K562 (cell line): ENCODE data around the gene LMX1B. TPM values are rescaled to one million over a fixed set of nuclear protein-coding genes. Genes with fewer than 3 reads are reported as not detected.

Experiments
- ATAC-seq: fragments of 200-7000 bp; cut with Tn5 transposase; 3 replicates; pipeline ENCODE4 v1.9.1; 2020; ENCODE audit warnings: moderate library complexity
- BruUV-seq: library from RNA; stranded (reverse); fragments of 400-500 nt; replicated peaks from 2 replicates; lab custom pipeline; 2021; lab: Mats Ljungman, UMichigan
- CTCF ChIA-PET: fragments of 300-600 bp; formaldehyde crosslinking; extraction: SDS; loops from one replicate; lab custom pipeline; 2021; ENCODE audit warnings: low intra/inter-chr PET ratio; lab: Yijun Ruan, JAX
- POLR2A ChIA-PET: fragments of 300-600, 350-650 bp; sonication (Branson Sonifier 250); formaldehyde crosslinking; extraction: SDS; loops from one replicate; lab custom pipeline; 2021; ENCODE audit warnings: antibody characterized with exemption, inconsistent platforms; lab: Yijun Ruan, JAX
- DNase-seq, 4 experiments: peaks; one replicate each; pipeline versions ENCODE4 v3.0.0 to v3.0.0-alpha.2; 2011 to 2018; ENCODE audit warnings: low spot score in 3 of 4, mixed read lengths in 3 of 4; ENCODE audit errors: extremely low read depth in 1 of 4
- FAIRE-seq: peaks from 2 replicates; lab custom pipeline; 2011; peaks lifted over from hg19 to GRCh38; lab: Jason Lieb, UNC
- H2AFZ ChIP-seq: 2 replicates; pipeline ENCODE4 v1.6.0; 2011; ENCODE audit warnings: low read depth, low read length, control low read depth, inconsistent platforms
- H3K27ac ChIP-seq: fragments of 200-600 bp; 3 replicates; pipeline ENCODE4 v1.8.0; 2011; ENCODE audit warnings: low read depth, mild to moderate bottlenecking, control low read depth, inconsistent platforms, low read length, moderate library complexity, mixed read lengths; ENCODE audit errors: extremely low read depth
- H3K27me3 ChIP-seq, 2 experiments: fragments of 300-600 bp in 1 of 2; 2 replicates in 1 of 2; 3 replicates in 1 of 2; pipeline versions ENCODE4 v1.6.0 to v1.8.0; 2011; ENCODE audit warnings: inconsistent platforms in 2 of 2, low read length in 2 of 2, mild to moderate bottlenecking in 1 of 2, mixed read lengths in 1 of 2, moderate library complexity in 1 of 2; ENCODE audit not compliant: control insufficient read depth in 2 of 2, insufficient read depth in 2 of 2
- H3K36me3 ChIP-seq: fragments of 300-600 bp; 3 replicates; pipeline ENCODE4 v1.8.0; 2011; ENCODE audit warnings: mild to moderate bottlenecking, low read length, inconsistent platforms; ENCODE audit not compliant: control insufficient read depth, insufficient read depth
- H3K4me1 ChIP-seq, 2 experiments: fragments of 200-600 bp in 1 of 2; replicated peaks in 1 of 2; 2 replicates in 1 of 2; 3 replicates in 1 of 2; pipeline versions ENCODE4 v1.5.1 to v1.8.0; 2011; ENCODE audit warnings: inconsistent platforms in 2 of 2, low read length in 2 of 2, mild to moderate bottlenecking in 1 of 2, mixed read lengths in 1 of 2, moderate library complexity in 1 of 2; ENCODE audit not compliant: control insufficient read depth in 2 of 2, insufficient read depth in 2 of 2
- H3K4me2 ChIP-seq: 2 replicates; pipeline ENCODE4 v1.6.1; 2011; ENCODE audit warnings: low read length, control low read depth, inconsistent platforms, mixed read lengths; ENCODE audit not compliant: insufficient read depth
- H3K4me3 ChIP-seq: fragments of 200-600 bp; sonication (generic), shearing (Covaris generic); 2 replicates; pipeline ENCODE4 v1.5.1; 2016; ENCODE audit warnings: control low read depth, inconsistent platforms
- H3K79me2 ChIP-seq: fragments of 200-600 bp; 3 replicates; pipeline ENCODE4 v1.8.0; 2011; ENCODE audit warnings: low read length, inconsistent platforms; ENCODE audit not compliant: control insufficient read depth, insufficient read depth
- H3K9ac ChIP-seq, 2 experiments: 2 replicates each; pipeline versions ENCODE4 v1.6.0 to v1.6.1; 2011; ENCODE audit warnings: low read depth in 2 of 2, low read length in 2 of 2, control low read depth in 1 of 2, inconsistent platforms in 1 of 2, mild to moderate bottlenecking in 1 of 2, mixed read lengths in 1 of 2; ENCODE audit not compliant: insufficient read depth in 1 of 2
- H3K9me1 ChIP-seq: one replicate; pipeline ENCODE4 v1.6.0; 2011; ENCODE audit warnings: inconsistent platforms, mild to moderate bottlenecking, low read length, moderate library complexity; ENCODE audit not compliant: control insufficient read depth, insufficient read depth
- H3K9me3 ChIP-seq: replicated peaks from 2 replicates; pipeline ENCODE4 v1.5.1; 2011; ENCODE audit warnings: low read depth, low read length, inconsistent platforms; ENCODE audit not compliant: control insufficient read depth, insufficient read depth
- H4K20me1 ChIP-seq: replicated peaks from 2 replicates; pipeline ENCODE4 v1.6.1; 2011; ENCODE audit warnings: low read length, inconsistent platforms, mixed read lengths; ENCODE audit not compliant: control insufficient read depth, insufficient read depth
- KDM1A ChIP-seq, 2 experiments: fragments of 450-650 bp; IDR thresholded peaks; 2 replicates each; pipeline ENCODE4 v1.6.1; 2016; ENCODE audit warnings: mild to moderate bottlenecking in 2 of 2
- PHF20 ChIP-seq: fragments of 450-650 bp; IDR thresholded peaks from 2 replicates; pipeline ENCODE4 v1.6.1; 2018; ENCODE audit not compliant: partially characterized antibody
- U2AF1 ChIP-seq: fragments of 200-400 bp; formaldehyde crosslinking; optimal IDR thresholded peaks from 2 replicates; pipeline ENCODE3; 2017; ENCODE audit warnings: mild to moderate bottlenecking, low read depth, low read length, moderate library complexity
- WGBS: fragments of 100-300 bp; shearing (Covaris generic); methylation state at CpG from one replicate; pipeline ENCODE4 v1.1.6; 2016; ENCODE audit warnings: low coverage, mixed read lengths; ENCODE audit not compliant: insufficient coverage; ENCODE audit errors: missing lambda C conversion rate; 5-methylcytosine and 5-hydroxymethylcytosine counted together
- in situ Hi-C: fragments of 300-500 bp; cut with MboI; formaldehyde crosslinking; loops from 4 replicates; pipeline ENCODE4 v1.15.0; 2018; ENCODE audit warnings: inconsistent platforms, mixed read lengths
- intact Hi-C: fragments of 100-400 bp; cut with micrococcal nuclease; formaldehyde crosslinking; loops from 2 replicates; pipeline ENCODE4 v1.14.2; 2022
- polyA plus RNA-seq, 8 experiments: library from polyadenylated mRNA; depleted of rRNA in 4 of 8; stranded (reverse) in 5 of 8; unstranded in 3 of 8; fragments of >200 nt; fragmentation: Nextera tagmentation in 2 of 8; fragmentation: Illumina TruSeq in 1 of 8; extraction: Ambion mirVana in 2 of 8; extraction: Trizol in 1 of 8; gene quantifications; 2 replicates each; pipeline versions ENCODE4 v1.2.1 to v1.2.3, GENCODE V29; 2011 to 2014; ENCODE audit warnings: inconsistent platforms in 1 of 8, missing spikeins in 1 of 8
- total RNA-seq, 7 experiments: library from RNA; depleted of rRNA in 6 of 7; stranded (reverse); fragments of >200 nt in 6 of 7; fragmentation: Illumina TruSeq in 2 of 7; extraction: Trizol in 2 of 7; gene quantifications; 2 replicates each; pipeline versions ENCODE4 v1.2.1 to v1.2.3, GENCODE V29; 2011 to 2021; ENCODE audit warnings: low replicate concordance in 1 of 7
- TF ChIP-seq, protein P1 (sequence below): fragments of 150-350 bp; conservative IDR thresholded peaks from 2 replicates; pipeline ENCODE4 v1.6.1; 2014; ENCODE audit warnings: low read length

The LMX1B gene
- total and polyA plus RNA-seq, 9 of the 15 experiments (the other 6 are each of a cell fraction or from before 2014, with no cell fraction given) = not detected

DNA sequence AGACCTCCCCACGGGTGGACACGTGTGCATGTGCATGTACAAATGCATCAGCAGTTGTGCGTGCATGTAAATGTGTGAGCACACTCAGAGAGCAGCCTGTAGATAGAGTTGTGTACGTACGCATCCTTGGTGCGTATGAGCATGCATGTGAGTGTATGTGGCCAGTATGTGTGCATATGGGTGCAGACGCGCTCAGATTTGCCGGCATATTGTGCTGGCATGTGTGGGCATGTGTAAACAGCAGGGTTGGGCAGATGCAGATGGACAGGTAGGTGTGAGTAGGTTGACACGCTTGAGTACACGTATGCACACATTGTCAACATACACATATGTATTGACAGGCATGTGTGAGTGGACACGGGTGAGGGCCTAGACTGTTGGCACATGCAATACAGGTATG is 56.5 kb downstream of the LMX1B start:
- ATAC-seq (no peak), FAIRE-seq (no peak), DNase-seq (no peak)
- Histone ChIP-seq H2AFZ (no peak overlapping the region), H3K9me3 (no peaks in the 10 kb centered on the region), H4K20me1 (peaks cover 10% of the 10 kb centered on the region), H3K4me1 (peaks cover 0 to 12% of the 10 kb centered on the region in 2 experiments; a peak in 2 of 5 replicates), H3K27ac (no peak overlapping the region), H3K4me2 (no peak overlapping the region), H3K4me3 (no peak overlapping the region), H3K9me1 (no peaks in the 10 kb centered on the region), H3K9ac (no peak overlapping the region), H3K27me3 (peaks cover 24 to 87% of the 10 kb centered on the region in 2 experiments; a peak in 4 of 5 replicates), H3K79me2 (no peaks in the 10 kb centered on the region), H3K36me3 (no peaks in the 10 kb centered on the region)
- ChIA-PET CTCF (no interaction called here), POLR2A (no interaction called here)
- WGBS = 5% methylated on average over 12 of the region's 12 CpGs
- BruUV-seq = no TSS peak
- intact Hi-C loops = no loop called here
- in situ Hi-C loops = no loop called here
- TF ChIP-seq U2AF1 (no peak), KDM1A (IDR thresholded peaks at IDR 0.05) (no peak), PHF20 (no peak)
- TF ChIP-seq, protein P1, sequence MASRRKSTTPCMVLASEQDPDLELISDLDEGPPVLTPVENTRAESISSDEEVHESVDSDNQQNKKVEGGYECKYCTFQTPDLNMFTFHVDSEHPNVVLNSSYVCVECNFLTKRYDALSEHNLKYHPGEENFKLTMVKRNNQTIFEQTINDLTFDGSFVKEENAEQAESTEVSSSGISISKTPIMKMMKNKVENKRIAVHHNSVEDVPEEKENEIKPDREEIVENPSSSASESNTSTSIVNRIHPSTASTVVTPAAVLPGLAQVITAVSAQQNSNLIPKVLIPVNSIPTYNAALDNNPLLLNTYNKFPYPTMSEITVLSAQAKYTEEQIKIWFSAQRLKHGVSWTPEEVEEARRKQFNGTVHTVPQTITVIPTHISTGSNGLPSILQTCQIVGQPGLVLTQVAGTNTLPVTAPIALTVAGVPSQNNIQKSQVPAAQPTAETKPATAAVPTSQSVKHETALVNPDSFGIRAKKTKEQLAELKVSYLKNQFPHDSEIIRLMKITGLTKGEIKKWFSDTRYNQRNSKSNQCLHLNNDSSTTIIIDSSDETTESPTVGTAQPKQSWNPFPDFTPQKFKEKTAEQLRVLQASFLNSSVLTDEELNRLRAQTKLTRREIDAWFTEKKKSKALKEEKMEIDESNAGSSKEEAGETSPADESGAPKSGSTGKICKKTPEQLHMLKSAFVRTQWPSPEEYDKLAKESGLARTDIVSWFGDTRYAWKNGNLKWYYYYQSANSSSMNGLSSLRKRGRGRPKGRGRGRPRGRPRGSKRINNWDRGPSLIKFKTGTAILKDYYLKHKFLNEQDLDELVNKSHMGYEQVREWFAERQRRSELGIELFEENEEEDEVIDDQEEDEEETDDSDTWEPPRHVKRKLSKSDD = no peak
